HG03342 (cell line): ENCODE results near the gene MYO16.
A peak's percentile ranks its signal among the peaks of the same experiment; 100 is the strongest.
"Not testable (repeated sequence)": the region's sequence is repeated elsewhere in the genome, so short reads cannot be mapped to it uniquely, and the experiment has no call there.

ENCODE experiments used
- ATAC-seq: cut with Tn5 transposase; IDR thresholded peaks from one replicate; pipeline ENCODE4 v1.9.1; 2021; ENCODE audit warnings: mild to moderate bottlenecking, moderate library complexity; ENCODE audit not compliant: unreplicated experiment

The MYO16 gene

DNA sequence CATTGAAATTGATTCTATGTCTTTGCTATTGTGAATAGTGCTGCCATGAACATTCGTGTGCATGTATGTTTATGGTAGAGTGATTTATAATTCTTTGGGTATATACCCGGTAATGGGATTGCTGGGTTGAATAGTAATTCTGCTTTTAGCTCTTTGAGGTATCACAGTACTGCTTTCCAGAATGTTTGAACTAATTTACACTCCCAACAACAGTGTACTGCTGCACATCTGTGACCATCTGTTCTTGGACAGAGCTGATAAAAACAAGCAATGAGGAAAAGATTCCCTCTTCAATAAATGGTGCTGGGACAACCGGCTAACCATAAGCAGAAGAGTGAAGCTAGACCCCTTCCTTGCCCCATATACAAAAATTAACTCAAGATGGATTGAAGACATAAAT lies 231.0 kb downstream of the MYO16 start:
- no peak for ATAC-seq

DNA sequence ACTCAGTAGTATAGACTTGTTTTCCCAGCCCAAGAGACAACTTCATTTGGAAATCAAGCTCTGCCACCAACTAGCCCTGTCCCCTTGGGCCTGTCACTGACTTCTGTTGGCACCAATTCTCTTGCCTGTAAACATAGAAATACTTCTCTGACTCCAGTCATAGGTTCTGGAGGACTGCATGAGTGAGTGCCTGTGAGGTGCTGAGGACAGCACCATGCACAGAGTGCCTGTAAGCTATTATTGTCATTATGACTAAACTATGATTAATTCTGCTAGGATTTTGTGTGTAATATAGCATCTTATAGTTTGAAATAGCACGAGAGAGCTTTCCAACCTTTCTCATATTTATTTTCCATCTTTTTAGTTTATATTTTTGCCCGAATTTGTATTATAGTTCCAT lies 247.9 kb downstream of the MYO16 start:
- ATAC-seq: no peak

DNA sequence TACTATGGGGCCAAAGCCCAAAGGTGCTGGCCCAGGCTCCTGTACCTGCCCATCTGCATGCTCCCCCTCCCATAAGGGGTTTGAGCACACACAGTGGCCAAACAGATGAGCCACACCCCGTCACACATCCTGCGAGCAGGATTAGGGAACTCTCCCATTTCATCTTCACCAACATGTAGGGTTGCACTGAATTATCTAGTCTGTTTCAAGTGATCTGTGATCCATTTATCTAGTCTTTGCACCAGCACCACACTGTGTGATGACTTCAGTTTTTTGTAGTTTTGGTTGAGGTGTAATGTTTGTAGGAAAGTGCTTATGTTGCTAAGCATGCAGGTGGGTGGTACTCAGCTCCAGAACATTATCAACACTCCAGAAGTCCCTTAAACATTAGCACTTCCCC lies 249.3 kb downstream of the MYO16 start:
- no peak for ATAC-seq

DNA sequence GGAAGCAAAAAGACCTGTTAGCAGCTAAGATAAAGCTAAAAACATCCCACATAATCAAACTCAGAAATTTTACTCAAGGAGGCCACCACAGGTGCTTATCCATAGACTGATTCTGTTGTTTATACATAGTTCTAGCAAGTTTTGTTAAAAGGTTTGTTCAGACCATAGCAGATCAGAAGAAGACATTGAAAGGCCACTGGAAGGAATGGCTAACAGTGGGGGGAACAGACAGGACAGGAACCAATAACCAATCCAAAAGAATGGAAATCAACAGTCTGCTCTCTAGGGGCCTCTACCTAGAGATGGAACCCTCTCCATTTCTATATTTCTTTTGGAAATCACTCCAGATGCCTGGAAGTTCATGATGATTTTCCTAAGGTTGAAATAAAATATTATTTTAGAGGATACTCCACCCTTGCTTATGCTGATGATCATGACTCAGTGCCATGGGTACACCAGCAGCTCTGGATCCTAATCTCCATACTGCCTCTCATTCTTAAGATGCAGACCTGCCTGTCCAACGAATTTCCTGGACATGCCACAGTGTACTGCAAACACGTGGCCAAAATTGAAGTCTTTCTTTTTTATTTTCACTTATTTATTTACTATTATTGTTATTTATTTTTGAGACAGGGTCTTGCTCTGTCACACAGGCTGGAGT lies 260.0 kb downstream of the MYO16 start:
- ATAC-seq: no peak

DNA sequence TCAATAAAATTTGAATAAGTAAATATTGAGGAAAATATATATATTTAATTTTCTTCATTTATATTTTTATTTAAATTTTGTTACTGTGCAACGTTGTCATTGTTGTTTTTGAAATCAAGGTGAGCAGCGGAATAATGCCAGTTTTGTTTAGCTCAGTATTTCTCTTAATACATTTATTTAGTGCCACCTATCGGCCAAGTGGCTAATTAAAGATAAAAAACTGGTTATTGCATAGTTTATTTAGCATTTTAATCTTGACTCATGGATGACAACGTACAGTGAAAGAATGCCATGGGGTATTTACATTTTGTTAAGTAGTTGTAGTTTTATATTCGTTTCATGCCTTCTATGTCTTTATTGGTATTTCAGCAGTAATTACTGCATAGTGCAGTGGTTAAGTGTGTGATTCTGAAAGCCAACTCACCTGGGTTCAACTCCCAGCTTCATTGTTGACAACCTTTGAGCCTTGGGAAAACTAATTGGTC lies 265.9 kb downstream of the MYO16 start:
- peak; percentile 53 for ATAC-seq

DNA sequence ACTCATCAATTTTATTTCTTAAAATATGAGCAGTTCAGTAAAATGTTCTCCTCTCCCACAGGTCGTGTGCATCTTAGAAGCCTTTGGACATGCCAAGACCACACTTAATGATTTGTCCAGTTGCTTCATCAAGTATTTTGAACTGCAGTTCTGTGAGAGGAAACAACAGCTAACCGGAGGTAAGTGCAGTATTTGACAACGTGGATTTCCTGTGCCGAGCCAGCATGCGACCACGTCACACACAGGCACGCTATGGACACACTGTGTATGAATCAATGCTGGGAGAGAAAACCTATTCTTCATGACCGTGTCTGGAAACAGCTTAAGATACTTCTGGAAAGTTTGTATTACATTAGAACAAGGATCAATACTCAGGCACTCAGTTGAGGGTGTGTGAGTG lies 268.5 kb downstream of the MYO16 start:
- ATAC-seq: no peak

DNA sequence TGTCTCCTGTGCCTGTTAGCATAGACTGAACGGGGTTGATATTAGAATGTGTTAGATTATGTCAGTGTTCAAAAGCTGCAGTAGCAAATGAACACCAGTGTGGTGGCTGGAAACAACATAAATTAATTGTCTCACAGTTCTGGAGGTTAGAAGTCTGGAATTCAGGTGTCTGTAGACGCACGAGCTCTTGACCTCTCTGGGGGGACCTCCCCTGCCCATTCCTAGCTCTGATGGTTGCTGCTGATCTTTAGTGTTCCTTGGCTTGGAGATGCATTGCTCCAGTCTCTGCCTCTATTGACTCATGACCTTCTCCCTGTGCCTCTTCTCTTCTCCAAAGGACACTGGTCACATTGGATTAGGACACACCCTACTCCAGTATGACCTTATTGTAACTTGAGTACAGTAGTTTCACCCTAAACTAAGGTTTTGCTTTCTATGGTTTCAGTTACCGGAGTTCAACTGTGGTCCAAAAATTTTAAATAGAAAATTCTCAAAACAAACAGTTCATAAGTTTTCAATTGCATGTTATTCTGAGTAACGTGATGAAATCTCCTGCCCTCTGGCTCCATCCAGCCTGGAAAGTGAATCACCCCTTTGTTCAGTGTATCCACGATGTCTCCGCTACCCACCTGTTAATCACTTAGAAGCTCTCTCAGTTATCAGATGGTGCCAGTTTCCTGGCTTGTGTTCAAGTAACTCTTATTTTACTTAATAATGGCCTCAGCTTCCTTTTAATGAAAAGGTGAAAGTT lies 273.2 kb downstream of the MYO16 start:
- no peak for ATAC-seq

DNA sequence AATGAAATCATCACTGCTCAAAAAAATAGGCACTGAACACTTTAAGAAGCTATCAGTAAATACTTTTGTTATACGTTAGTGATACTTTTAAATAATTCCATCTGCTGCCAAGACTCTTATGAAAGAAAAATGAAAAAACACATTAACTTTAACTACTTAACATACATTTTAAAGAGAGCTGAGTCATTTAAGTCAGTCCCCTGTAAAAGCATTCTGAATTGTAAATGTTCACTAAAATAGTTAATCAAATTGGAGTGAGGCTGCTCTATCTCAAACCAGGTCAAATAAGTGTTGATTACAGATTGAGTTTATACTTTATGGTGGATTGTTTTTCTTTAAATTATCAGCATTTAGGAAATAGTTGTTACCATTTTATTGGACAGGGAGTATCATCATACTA lies 274.2 kb downstream of the MYO16 start:
- ATAC-seq: no peak

DNA sequence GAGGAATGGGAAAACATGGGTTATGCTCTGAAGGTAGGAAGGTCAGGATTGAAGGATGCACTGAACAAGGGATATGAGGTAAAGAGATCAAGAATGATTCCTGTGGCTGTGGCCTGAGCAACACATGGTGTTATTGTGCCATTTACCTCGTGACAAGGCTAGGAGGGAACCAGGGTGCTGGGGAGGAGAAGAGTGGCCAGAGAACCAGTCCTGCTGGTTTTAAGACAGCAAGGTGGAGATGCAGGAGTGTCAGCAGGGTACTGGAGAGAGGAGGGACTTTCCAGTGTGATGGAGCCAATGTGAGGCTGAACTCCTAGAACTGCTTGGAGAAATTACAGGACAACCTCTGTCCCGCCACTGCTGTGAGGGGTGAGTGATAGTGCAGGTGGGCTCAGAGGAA lies 282.4 kb downstream of the MYO16 start:
- no peak for ATAC-seq

DNA sequence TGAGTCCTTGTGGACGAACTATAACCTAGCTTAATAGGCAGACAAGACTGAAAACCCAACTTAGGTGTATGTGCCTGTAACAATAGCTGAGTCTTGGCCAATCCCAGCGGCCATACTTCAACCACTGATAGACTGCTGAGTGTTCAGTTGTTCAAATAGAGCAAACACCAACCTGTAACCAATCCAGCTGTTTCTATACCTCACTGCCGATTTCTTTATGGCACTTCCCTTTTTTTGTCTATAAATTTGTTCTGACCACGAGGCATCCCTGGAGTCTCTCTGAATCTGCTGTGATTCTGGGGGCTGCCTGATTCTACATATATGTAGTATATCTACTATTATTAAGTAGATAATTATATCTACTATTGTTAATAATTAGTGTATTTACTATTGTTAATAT lies 284.3 kb downstream of the MYO16 start:
- not testable (repeated sequence) for ATAC-seq

DNA sequence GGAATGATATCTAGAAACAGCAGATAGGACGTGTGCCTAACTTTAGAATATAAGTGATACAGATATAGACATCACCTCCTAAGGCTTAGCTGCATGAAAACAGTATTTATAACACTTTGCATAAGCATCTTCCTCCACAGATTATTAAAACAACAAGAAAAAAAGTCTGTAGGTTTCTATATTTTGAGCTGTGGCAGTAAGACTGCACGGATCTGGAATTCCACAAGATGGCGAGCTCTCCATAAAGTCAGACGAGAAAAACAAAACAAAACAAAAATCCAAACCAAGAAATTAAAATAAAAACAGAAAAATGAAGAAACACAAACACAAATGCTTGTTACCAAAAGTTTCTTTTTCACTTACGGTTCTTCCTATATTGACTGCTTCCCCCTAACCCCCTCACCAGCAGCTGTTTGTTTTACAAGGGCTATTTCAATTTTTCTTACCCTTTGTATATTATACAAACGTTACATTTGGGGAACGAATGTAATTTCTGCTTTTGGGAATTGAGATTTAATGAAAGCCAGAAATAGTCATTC lies 285.8 kb downstream of the MYO16 start:
- peak; percentile 42 for ATAC-seq

DNA sequence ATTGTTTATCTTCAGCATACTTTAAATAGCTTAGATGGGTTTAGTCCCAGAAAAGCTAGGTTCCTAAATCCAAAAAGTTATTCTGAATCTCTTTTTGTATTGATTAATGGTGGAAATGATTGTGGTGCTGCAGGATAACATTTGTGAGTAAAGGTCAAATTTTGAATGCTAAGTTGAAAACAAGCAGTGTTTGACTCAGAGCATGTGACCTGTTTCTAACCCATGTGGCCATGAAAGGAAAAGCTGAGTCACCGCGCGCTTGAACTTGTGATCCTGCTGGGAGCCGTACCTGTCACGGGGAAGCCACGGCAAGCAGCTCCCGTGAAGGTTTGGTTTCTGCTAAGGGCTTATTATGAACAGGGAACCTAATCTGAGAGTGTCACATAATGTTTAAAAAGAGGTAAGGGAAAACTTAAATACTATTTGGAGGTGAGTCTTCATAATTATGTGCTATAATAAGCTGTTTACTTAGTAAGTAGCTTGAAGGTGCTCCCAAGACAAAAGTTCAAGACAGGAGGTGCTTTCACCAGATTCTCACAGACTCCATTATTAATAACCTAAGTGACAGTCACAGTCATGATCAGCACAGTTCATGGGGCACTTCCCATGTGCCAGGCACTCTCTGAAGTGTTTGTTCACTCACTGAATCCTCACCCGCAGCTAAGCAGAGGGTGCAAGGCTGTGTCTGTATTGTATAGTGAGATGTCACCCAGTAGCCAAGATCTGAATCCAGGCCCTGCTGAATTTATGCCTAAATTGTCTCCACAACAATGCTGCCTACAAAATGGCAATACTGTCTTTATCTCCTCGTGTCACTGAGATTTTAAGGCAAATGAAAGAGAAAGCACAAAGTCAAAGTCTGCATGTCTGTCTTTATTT lies 286.5 kb downstream of the MYO16 start:
- peak; percentile 95 for ATAC-seq

DNA sequence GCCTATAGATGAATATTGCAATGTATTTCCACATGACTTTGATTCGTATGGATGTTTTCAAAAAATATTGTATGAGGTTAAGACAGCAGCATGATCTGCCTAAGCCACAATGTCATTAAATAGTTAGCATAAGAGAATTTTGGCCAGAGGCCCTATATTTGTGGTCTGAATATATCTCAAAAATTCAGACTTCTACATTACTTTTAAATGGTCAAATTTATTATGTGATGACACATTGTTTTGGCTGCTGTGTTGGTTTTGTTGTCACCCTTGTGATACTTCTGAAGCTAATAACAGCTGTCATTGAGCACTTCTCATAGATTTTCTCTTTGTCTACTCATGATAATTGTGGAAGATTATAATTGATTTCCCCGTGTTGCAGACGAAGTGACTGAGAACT lies 288.2 kb downstream of the MYO16 start:
- no peak for ATAC-seq

DNA sequence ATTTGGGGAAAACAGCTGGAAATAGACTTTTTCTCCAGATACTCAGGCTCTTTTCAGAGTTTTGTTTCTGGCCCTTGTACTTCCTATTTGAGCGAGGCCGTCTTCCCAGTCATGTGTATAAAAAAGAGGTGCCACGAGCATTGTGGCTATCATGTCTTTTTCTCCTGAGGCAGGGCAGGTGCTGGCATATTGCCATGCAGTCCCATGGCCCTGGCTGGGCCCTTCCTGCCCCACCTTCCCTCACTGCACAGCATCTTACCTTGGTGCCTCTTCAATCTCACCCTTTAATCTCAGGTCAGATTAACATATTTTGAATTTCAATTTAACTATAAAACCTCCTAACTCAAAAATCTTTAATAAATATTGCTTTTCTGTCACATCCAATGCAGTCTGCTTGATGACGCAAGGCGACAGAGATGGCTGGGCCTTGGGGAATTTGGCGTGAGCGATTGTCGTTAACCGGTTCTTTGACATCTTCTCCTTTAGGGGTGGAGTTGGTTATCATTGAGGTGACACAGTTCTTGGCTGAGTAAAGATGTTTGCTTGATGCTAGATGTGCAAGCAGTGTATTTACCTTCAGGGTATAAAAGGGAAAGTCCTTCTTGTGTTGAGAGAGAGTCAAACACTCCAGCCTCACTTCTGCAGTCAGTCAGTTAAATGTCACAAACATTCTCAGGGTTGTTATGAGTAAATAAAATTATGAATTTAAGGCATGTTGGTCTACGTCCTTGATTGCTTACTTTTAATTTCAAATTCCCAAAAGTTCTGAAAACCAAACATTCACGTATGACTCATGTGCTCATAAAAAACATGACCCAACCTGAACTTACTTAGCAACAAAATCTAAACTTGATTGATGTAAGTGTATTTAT lies 289.9 kb downstream of the MYO16 start:
- no peak for ATAC-seq

DNA sequence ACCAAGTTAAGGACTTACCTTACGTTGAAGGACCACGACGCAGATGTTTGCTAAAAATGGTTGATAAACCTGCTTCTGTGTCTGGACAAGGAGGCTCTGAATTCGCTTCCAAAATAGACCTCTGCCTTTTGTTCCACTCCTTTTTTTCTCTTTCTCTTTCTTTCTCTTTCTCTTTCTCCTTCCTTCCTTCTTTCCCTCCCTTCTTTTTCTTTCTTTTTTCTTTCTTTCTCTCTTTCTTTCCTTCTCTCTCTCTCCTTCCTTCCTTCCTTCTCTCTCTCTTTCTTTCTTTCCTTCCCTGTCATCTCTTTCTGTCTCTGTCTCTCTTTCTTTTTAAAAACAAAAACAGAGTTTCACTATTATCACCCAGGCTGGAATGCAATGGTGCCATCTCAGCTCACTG lies 290.7 kb downstream of the MYO16 start:
- no peak for ATAC-seq

DNA sequence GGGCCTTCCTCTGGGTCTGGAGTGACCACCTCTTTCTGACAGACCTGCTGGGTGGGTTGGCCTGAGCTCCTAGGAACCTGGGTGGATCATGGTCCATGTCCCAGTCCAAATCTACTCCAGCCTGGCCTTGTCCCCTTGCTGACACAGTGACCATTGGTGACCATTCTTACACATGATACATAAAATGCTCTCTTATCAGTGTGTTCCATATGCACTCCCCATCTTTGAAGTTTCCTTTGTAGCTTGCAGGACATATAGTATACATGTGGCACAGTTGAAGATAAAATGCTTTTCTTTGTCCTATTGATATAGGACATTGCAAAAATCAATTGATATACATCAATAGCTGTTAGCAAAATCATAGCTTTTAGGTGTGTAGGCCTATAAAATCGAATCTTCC lies 291.8 kb downstream of the MYO16 start:
- ATAC-seq: no peak

DNA sequence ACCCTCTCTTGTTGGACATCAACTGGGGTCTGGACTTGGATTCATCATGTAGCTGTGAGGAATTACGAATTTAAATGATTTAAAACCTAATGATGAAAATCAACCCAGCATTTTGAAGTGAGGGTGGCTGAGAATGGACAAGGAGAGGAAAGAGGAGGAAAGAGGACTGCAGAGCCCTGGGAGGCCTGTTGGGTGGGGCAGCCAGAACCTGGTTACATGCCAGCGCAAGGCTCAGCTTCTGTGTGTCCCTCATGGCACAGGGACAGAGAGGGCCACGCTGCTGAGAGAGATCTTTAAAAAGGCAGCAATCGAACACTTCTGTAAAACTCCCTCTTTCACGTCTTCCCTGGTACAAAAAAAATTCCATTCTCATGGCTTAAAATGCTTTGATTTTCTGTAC lies 292.7 kb downstream of the MYO16 start:
- no peak for ATAC-seq

DNA sequence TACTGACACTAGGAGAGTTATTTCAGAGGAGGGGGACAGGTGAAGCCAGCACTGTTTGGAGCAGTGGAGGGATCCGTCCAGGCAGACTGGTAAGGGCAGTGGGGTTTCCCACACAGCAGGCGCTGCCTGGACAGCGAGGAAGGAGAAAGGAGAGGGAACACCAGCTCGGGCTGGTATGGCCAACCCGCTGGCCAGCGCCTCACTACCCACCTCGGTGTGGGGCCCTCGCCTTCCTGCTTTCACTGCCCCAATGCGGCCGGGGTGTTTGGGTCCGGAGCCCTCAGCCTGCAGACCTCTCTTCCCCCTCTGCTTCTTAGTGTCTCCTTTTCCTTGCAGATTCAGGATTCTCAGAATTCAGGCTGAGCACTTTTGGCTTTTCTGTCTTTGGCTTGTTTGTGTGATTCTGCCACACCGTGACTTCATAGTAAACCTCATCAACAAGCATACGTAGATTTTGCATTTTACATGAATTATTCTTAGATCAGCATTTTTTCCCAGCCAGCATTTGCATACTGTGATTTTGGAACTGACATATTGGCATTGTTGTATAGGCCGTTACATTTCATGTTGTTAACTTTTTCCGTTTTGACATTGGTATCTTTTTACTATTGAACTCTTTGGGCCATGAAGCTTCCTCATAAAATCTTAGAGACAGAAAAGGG lies 294.1 kb downstream of the MYO16 start:
- no peak for ATAC-seq

DNA sequence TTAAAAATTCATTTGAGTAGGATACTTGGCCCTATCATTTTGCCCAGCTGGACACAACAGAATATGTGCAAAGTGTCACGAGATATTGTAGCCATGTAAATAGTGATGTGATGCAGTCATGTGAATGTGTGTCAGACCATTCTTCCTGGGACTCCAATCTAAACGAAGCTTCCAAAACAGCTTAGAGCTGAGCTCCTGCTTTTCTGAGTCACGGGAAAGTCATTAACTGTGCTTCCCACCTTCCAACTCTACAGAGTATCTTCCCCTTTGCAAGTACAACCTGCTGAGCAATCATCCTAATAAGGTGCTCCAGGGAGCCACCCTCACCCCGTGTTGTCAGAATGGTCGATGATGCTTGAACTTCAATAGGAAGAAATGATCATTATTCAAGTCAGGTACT lies 294.7 kb downstream of the MYO16 start:
- no peak for ATAC-seq

DNA sequence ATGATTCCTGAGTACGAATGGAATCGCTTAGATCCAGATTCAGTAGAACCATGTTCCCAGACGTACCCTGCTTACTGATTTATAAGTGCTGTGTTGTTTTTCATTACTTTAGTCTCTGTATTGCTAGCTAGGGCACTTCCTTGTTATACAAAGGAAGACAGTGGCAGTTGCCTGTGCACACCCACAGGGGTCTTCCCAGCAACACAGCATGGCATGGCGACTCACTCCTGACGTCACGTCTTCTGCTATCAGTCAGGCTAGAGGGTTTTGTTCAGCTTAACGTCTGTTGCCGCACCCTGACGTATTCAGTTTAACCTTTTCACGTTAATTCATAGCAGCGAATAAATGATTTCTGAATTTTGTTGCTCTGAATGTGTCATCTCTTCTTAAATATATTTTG lies 295.1 kb downstream of the MYO16 start:
- no peak for ATAC-seq
